GM12878 (cell line): ENCODE data around the gene NDUFS6. TPM values are rescaled to one million over a fixed set of nuclear protein-coding genes. Genes with fewer than 3 reads are reported as not detected.

Experiments
- ATAC-seq: fragments of 200-7000 bp; cut with Tn5 transposase; 3 replicates; pipeline ENCODE4 v1.9.1; 2020; ENCODE audit warnings: mild to moderate bottlenecking, moderate library complexity
- BruUV-seq: library from RNA; stranded (reverse); fragments of 400-500 nt; replicated peaks from 2 replicates; lab custom pipeline; 2021; lab: Mats Ljungman, UMichigan
- CTCF ChIA-PET: fragments of 300-600 bp; sonication (Branson Sonifier 250); formaldehyde crosslinking; extraction: SDS; loops from one replicate; lab custom pipeline; 2021; ENCODE audit warnings: inconsistent platforms; lab: Yijun Ruan, JAX
- POLR2A ChIA-PET: fragments of 350-600 bp; formaldehyde crosslinking; extraction: SDS; loops from one replicate; lab custom pipeline; 2021; ENCODE audit warnings: inconsistent platforms; lab: Charles Lee
- RAD21 ChIA-PET: fragments of 300-600 bp; sonication (Branson Sonifier 250); formaldehyde crosslinking; loops from one replicate; lab custom pipeline; 2023; ENCODE audit warnings: antibody characterized with exemption; ENCODE audit not compliant: unreplicated experiment; lab: Charles Lee
- SMC1A ChIA-PET: fragments of 300-600 bp; sonication (Branson Sonifier 250); formaldehyde crosslinking; loops from one replicate; lab custom pipeline; 2023; ENCODE audit not compliant: unreplicated experiment, uncharacterized antibody; lab: Charles Lee
- DNase-seq: peaks from one replicate; pipeline ENCODE4 v3.0.0-alpha.2; 2011; ENCODE audit warnings: low read depth, low spot score
- FAIRE-seq: peaks from 3 replicates; lab custom pipeline; 2011; peaks lifted over from hg19 to GRCh38; lab: Jason Lieb, UNC
- H2AFZ ChIP-seq: 2 replicates; pipeline ENCODE4 v1.6.0; 2011; ENCODE audit warnings: low read depth, low read length, control low read depth; ENCODE audit not compliant: control insufficient read depth
- H3K27ac ChIP-seq: 2 replicates; pipeline ENCODE4 v1.5.1; 2011; ENCODE audit warnings: control low read depth; ENCODE audit not compliant: control insufficient read depth, insufficient read depth
- H3K27me3 ChIP-seq, 2 experiments: replicated peaks in 1 of 2; 2 replicates each; pipeline versions ENCODE4 v1.6.0 to v1.6.1; 2011; ENCODE audit warnings: low read length in 1 of 2; ENCODE audit not compliant: control insufficient read depth in 2 of 2, insufficient read depth in 2 of 2
- H3K36me3 ChIP-seq, 2 experiments: 2 replicates each; pipeline ENCODE4 v1.5.1; 2011; ENCODE audit warnings: low read length in 1 of 2; ENCODE audit not compliant: control insufficient read depth in 2 of 2, insufficient read depth in 2 of 2
- H3K4me1 ChIP-seq: 2 replicates; pipeline ENCODE4 v1.6.1; 2011; ENCODE audit warnings: mild to moderate bottlenecking, low read length, moderate library complexity, mixed read lengths; ENCODE audit not compliant: control insufficient read depth, insufficient read depth
- H3K4me2 ChIP-seq: 2 replicates; pipeline ENCODE4 v1.6.0; 2011; ENCODE audit warnings: control low read depth; ENCODE audit not compliant: control insufficient read depth, insufficient read depth
- H3K4me3 ChIP-seq: fragments of 200-600 bp; sonication (generic); 2 replicates; pipeline ENCODE4 v1.5.1; 2016
- H3K79me2 ChIP-seq: 2 replicates; pipeline ENCODE4 v1.6.0; 2011; ENCODE audit warnings: low read length; ENCODE audit not compliant: control insufficient read depth, insufficient read depth
- H3K9ac ChIP-seq: 2 replicates; pipeline ENCODE4 v1.8.0; 2011; ENCODE audit warnings: low read length, control low read depth, mixed read lengths; ENCODE audit not compliant: control insufficient read depth, insufficient read depth
- H3K9me3 ChIP-seq: replicated peaks from 3 replicates; pipeline ENCODE4 v1.5.1; 2011; ENCODE audit warnings: mild to moderate bottlenecking, low read length; ENCODE audit not compliant: control insufficient read depth, insufficient read depth
- H4K20me1 ChIP-seq: 2 replicates; pipeline ENCODE4 v1.6.0; 2011; ENCODE audit not compliant: control insufficient read depth, insufficient read depth
- CHD1 ChIP-seq: IDR thresholded peaks from 2 replicates; pipeline ENCODE4 v1.6.1; 2012; ENCODE audit warnings: low read depth, low read length, improper control_type of control experiment
- EP300 ChIP-seq, 2 experiments: fragments of 150-350 bp in 1 of 2; IDR thresholded peaks; 2 replicates each; pipeline ENCODE4 v1.6.1; 2011 to 2012; ENCODE audit warnings: low read depth in 2 of 2, low read length in 2 of 2, borderline replicate concordance in 1 of 2, improper control_type of control experiment in 1 of 2, inconsistent platforms in 1 of 2; ENCODE audit not compliant: control insufficient read depth in 1 of 2
- HCFC1 ChIP-seq: fragments of 150-350 bp; IDR thresholded peaks from 2 replicates; pipeline ENCODE4 v1.6.1; 2014; ENCODE audit warnings: low read length
- NRF1 ChIP-seq: conservative IDR thresholded peaks from 2 replicates; pipeline ENCODE4 v1.6.1; 2011; ENCODE audit warnings: mild to moderate bottlenecking, low read depth, low read length, improper control_type of control experiment
- RFX5 ChIP-seq: IDR thresholded peaks from 2 replicates; pipeline ENCODE4 v1.6.1; 2011; ENCODE audit warnings: low read depth, low read length, improper control_type of control experiment
- SMC3 ChIP-seq: IDR thresholded peaks from 2 replicates; pipeline ENCODE4 v1.6.1; 2011; ENCODE audit warnings: low read length, improper control_type of control experiment, borderline replicate concordance
- SUZ12 ChIP-seq: fragments of 200-600 bp; sonication (generic); IDR thresholded peaks from one replicate; pipeline ENCODE4 v1.6.1; 2018; ENCODE audit warnings: antibody characterized with exemption, mild to moderate bottlenecking; ENCODE audit not compliant: unreplicated experiment
- ZNF217 ChIP-seq: fragments of 450-650 bp; IDR thresholded peaks from 2 replicates; pipeline ENCODE4 v1.6.1; 2017; ENCODE audit warnings: antibody characterized with exemption, mild to moderate bottlenecking
- WGBS: methylation state at CpG from one replicate; pipeline ENCODE4 v1.1.6; 2016; ENCODE audit warnings: low lambda C conversion rate; ENCODE audit not compliant: insufficient replicate concordance, insufficient coverage; ENCODE audit errors: missing lambda C conversion rate; 5-methylcytosine and 5-hydroxymethylcytosine counted together
- in situ Hi-C: fragments of 300-500 bp; cut with MboI; formaldehyde crosslinking; loops from 9 replicates; pipeline ENCODE4 v1.14.3; 2018; ENCODE audit warnings: mixed read lengths
- intact Hi-C: fragments of 100-400 bp; cut with micrococcal nuclease; formaldehyde crosslinking; loops from one replicate; pipeline ENCODE4 v1.14.2; 2022; ENCODE audit not compliant: unreplicated experiment
- polyA plus RNA-seq, 11 experiments: library from polyadenylated mRNA; depleted of rRNA in 4 of 11; unstranded in 6 of 11; stranded (reverse) in 5 of 11; fragments of >200 nt; fragmentation: Nextera tagmentation in 4 of 11; fragmentation: Illumina TruSeq in 1 of 11; extraction: Ambion mirVana in 4 of 11; extraction: Trizol in 1 of 11; gene quantifications; 1 replicate in 1 of 11; 2 replicates in 10 of 11; pipeline versions ENCODE4 v1.2.1 to v1.2.3, GENCODE V29; 2011 to 2016; ENCODE audit warnings: inconsistent platforms in 2 of 11, missing spikeins in 2 of 11, low read depth in 1 of 11
- total RNA-seq, 4 experiments: library from RNA; depleted of rRNA in 3 of 4; stranded (reverse); fragments of >200 nt in 3 of 4; fragmentation: Illumina TruSeq in 1 of 4; extraction: Trizol in 1 of 4; gene quantifications; 2 replicates each; pipeline versions ENCODE4 v1.2.1 to v1.2.3, GENCODE V29; 2013 to 2021
- TF ChIP-seq, protein P1 (sequence below): fragments of 450-650 bp; formaldehyde crosslinking; IDR thresholded peaks from 2 replicates; pipeline ENCODE4 v1.4.0; 2022; ENCODE audit warnings: mild to moderate bottlenecking, moderate library complexity
- TF ChIP-seq, protein P2 (sequence below): IDR thresholded peaks from 2 replicates; pipeline ENCODE4 v1.6.1; 2011; ENCODE audit warnings: borderline replicate concordance, low read depth, mild to moderate bottlenecking, moderate library complexity, low read length; ENCODE audit not compliant: insufficient read depth, poor library complexity, severe bottlenecking
- TF ChIP-seq, protein P3 (sequence below): fragments of 450-650 bp; IDR thresholded peaks from 2 replicates; pipeline ENCODE4 v1.6.1; 2018; ENCODE audit warnings: mild to moderate bottlenecking, low read depth, moderate library complexity; ENCODE audit not compliant: partially characterized antibody

The NDUFS6 gene
- total and polyA plus RNA-seq, 10 of the 15 experiments (the other 5 are each of a cell fraction or from before 2014, with no cell fraction given): 20.7 to 213 (median 58.3) TPM

- SMC1A ChIA-PET: no interaction called here
- TF ChIP-seq CHD1 (no peak), SMC3 (no peak), HCFC1 (no peak), EP300 (IDR thresholded peaks at IDR 0.05; ENCODE audit: borderline replicate concordance in 1 of 2, control insufficient read depth in 1 of 2, low read depth in 2 of 2, low read length in 2 of 2) (no peak), SUZ12 (no peak), NRF1 (no peak), RFX5 (no peak), ZNF217 (no peak)
- TF ChIP-seq, protein P1, sequence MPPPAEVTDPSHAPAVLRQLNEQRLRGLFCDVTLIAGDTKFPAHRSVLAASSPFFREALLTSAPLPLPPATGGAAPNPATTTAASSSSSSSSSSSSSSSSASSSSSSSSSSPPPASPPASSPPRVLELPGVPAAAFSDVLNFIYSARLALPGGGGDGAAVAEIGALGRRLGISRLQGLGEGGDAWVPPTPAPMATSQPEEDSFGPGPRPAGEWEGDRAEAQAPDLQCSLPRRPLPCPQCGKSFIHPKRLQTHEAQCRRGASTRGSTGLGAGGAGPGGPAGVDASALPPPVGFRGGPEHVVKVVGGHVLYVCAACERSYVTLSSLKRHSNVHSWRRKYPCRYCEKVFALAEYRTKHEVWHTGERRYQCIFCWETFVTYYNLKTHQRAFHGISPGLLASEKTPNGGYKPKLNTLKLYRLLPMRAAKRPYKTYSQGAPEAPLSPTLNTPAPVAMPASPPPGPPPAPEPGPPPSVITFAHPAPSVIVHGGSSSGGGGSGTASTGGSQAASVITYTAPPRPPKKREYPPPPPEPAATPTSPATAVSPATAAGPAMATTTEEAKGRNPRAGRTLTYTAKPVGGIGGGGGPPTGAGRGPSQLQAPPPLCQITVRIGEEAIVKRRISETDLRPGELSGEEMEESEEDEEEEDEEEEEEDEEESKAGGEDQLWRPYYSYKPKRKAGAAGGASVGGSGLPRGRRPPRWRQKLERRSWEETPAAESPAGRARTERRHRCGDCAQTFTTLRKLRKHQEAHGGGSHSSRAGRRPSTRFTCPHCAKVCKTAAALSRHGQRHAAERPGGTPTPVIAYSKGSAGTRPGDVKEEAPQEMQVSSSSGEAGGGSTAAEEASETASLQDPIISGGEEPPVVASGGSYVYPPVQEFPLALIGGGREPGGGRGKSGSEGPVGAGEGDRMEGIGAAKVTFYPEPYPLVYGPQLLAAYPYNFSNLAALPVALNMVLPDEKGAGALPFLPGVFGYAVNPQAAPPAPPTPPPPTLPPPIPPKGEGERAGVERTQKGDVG (CRISPR knock-in tag): no peak
- TF ChIP-seq, protein P2, sequence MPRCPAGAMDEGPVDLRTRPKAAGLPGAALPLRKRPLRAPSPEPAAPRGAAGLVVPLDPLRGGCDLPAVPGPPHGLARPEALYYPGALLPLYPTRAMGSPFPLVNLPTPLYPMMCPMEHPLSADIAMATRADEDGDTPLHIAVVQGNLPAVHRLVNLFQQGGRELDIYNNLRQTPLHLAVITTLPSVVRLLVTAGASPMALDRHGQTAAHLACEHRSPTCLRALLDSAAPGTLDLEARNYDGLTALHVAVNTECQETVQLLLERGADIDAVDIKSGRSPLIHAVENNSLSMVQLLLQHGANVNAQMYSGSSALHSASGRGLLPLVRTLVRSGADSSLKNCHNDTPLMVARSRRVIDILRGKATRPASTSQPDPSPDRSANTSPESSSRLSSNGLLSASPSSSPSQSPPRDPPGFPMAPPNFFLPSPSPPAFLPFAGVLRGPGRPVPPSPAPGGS: no peak
- TF ChIP-seq, protein P3, sequence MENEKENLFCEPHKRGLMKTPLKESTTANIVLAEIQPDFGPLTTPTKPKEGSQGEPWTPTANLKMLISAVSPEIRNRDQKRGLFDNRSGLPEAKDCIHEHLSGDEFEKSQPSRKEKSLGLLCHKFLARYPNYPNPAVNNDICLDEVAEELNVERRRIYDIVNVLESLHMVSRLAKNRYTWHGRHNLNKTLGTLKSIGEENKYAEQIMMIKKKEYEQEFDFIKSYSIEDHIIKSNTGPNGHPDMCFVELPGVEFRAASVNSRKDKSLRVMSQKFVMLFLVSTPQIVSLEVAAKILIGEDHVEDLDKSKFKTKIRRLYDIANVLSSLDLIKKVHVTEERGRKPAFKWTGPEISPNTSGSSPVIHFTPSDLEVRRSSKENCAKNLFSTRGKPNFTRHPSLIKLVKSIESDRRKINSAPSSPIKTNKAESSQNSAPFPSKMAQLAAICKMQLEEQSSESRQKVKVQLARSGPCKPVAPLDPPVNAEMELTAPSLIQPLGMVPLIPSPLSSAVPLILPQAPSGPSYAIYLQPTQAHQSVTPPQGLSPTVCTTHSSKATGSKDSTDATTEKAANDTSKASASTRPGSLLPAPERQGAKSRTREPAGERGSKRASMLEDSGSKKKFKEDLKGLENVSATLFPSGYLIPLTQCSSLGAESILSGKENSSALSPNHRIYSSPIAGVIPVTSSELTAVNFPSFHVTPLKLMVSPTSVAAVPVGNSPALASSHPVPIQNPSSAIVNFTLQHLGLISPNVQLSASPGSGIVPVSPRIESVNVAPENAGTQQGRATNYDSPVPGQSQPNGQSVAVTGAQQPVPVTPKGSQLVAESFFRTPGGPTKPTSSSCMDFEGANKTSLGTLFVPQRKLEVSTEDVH: no peak
Observed at GRCh38 chr5:1865486-1865885, 64.3 kb downstream of the NDUFS6 start.

More at GRCh38 chr5:1865486-1865885, 64.3 kb downstream of the NDUFS6 start:
- H3K36me3 ChIP-seq: no peaks in the 10 kb centered on the region
- H3K27ac ChIP-seq: no peak overlapping the region
- H3K79me2 ChIP-seq: no peaks in the 10 kb centered on the region
- RAD21 ChIA-PET: no interaction called here
- H3K9me3 ChIP-seq: no peaks in the 10 kb centered on the region
- H3K4me3 ChIP-seq: no peak overlapping the region
- H4K20me1 ChIP-seq: no peaks in the 10 kb centered on the region
- FAIRE-seq (no peak), ATAC-seq (no peak), DNase-seq (no peak)
- CTCF ChIA-PET: no interaction called here
- no peak overlapping the region for H3K9ac ChIP-seq
- 56% methylated on average over 11 of the region's 14 CpGs for WGBS
- intact Hi-C loops: no loop called here
- BruUV-seq: no TSS peak
- H3K4me1 ChIP-seq: no peaks in the 10 kb centered on the region
- in situ Hi-C loops: no loop called here
- H2AFZ ChIP-seq: no peak overlapping the region
- H3K4me2 ChIP-seq: no peak overlapping the region
- POLR2A ChIA-PET: no interaction called here
- no peaks in the 10 kb centered on the region; a peak in 2 of 4 replicates for H3K27me3 ChIP-seq
